HEK293T (cell line): ENCODE measurements around the gene CD27.

ENCODE experiments used
- BHLHE40 ChIP-seq: fragments of 450-650 bp; IDR thresholded peaks from 2 replicates; pipeline ENCODE4 v1.6.1; 2016; ENCODE audit warnings: mild to moderate bottlenecking, moderate library complexity, borderline replicate concordance
- ELF4 ChIP-seq: fragments of 450-650 bp; IDR thresholded peaks from 2 replicates; pipeline ENCODE4 v1.6.1; 2017; ENCODE audit warnings: antibody characterized with exemption
- FOXA1 ChIP-seq: fragments of 450-650 bp; IDR thresholded peaks from 2 replicates; pipeline ENCODE4 v1.6.1; 2016; ENCODE audit warnings: mild to moderate bottlenecking
- FOXK2 ChIP-seq: fragments of 450-650 bp; IDR thresholded peaks from 2 replicates; pipeline ENCODE4 v1.6.1; 2016; ENCODE audit warnings: mild to moderate bottlenecking
- FOXM1 ChIP-seq: fragments of 450-650 bp; IDR thresholded peaks from 2 replicates; pipeline ENCODE4 v1.6.1; 2017; ENCODE audit warnings: mild to moderate bottlenecking, borderline replicate concordance
- HDGF ChIP-seq: fragments of 450-650 bp; IDR thresholded peaks from 2 replicates; pipeline ENCODE4 v1.6.1; 2017; ENCODE audit warnings: antibody characterized with exemption, borderline replicate concordance
- L3MBTL2 ChIP-seq: fragments of 450-650 bp; conservative IDR thresholded peaks from 2 replicates; pipeline ENCODE4 v1.6.1; 2016; ENCODE audit warnings: mild to moderate bottlenecking
- LEF1 ChIP-seq: fragments of 450-650 bp; IDR thresholded peaks from 2 replicates; pipeline ENCODE4 v1.6.1; 2017; ENCODE audit warnings: mild to moderate bottlenecking, borderline replicate concordance
- NFRKB ChIP-seq: fragments of 450-650 bp; IDR thresholded peaks from 2 replicates; pipeline ENCODE4 v1.6.1; 2016; ENCODE audit warnings: mild to moderate bottlenecking, moderate library complexity
- PKNOX1 ChIP-seq: fragments of 450-650 bp; IDR thresholded peaks from 2 replicates; pipeline ENCODE4 v1.6.1; 2016
- SP1 ChIP-seq: fragments of 450-650 bp; IDR thresholded peaks from 2 replicates; pipeline ENCODE4 v1.6.1; 2017
- SUZ12 ChIP-seq: fragments of 450-650 bp; IDR thresholded peaks from 2 replicates; pipeline ENCODE4 v1.6.1; 2016; ENCODE audit warnings: mild to moderate bottlenecking
- TARDBP ChIP-seq: fragments of 450-650 bp; IDR thresholded peaks from 2 replicates; pipeline ENCODE4 v1.6.1; 2016

GRCh38 chr12:6459004-6459337, 14.2 kb downstream of the CD27 start:
- no peak for TF ChIP-seq BHLHE40
- TF ChIP-seq TARDBP, result no peak
- TF ChIP-seq SP1, result no peak
- no peak for TF ChIP-seq SUZ12
- TF ChIP-seq PKNOX1, result no peak
- TF ChIP-seq LEF1, result no peak
- no peak for TF ChIP-seq NFRKB
- TF ChIP-seq FOXK2, result no peak
- no peak for TF ChIP-seq FOXM1
- no peak for TF ChIP-seq L3MBTL2
- no peak for TF ChIP-seq FOXA1
- no peak for TF ChIP-seq ELF4
- no peak for TF ChIP-seq HDGF
